Mucosa of descending colon (tissue), 3 donors: ENCODE measurements around the gene RBP4. TPM values are rescaled to one million over a fixed set of nuclear protein-coding genes. Genes with fewer than 3 reads are reported as not detected.

Experiments
- ATAC-seq: fragments of 200-7000 bp; cut with Tn5 transposase; one replicate; pipeline ENCODE4 v1.9.1; 2020; ENCODE audit warnings: mild to moderate bottlenecking, moderate library complexity
- DNase-seq, 3 donors: peaks; one replicate each; pipeline ENCODE4 v3.0.0-alpha.2; 2020
- H3K36me3 ChIP-seq: fragments of 200-600 bp; one replicate; pipeline ENCODE4 v1.8.0; 2021; ENCODE audit warnings: low read depth, mild to moderate bottlenecking
- H3K4me1 ChIP-seq: fragments of 200-600 bp; one replicate; pipeline ENCODE4 v1.8.0; 2021; ENCODE audit warnings: low read depth, mild to moderate bottlenecking
- H3K4me3 ChIP-seq: fragments of 200-600 bp; one replicate; pipeline ENCODE4 v1.8.0; 2021; ENCODE audit warnings: mild to moderate bottlenecking
- H3K9me3 ChIP-seq: fragments of 200-600 bp; one replicate; pipeline ENCODE4 v1.8.0; 2021; ENCODE audit warnings: mild to moderate bottlenecking
- intact Hi-C, 2 donors: fragments of 100-400 bp; cut with DNase I in 1 of 2; cut with micrococcal nuclease in 1 of 2; formaldehyde crosslinking; loops; one replicate each; pipeline versions ENCODE4 v1.11.0 to v1.11.1; 2022; cut with DNase I, micrococcal nuclease
- long read RNA-seq, 2 donors: library from polyadenylated mRNA; unstranded; transcript quantifications; one replicate each; pipeline ENCODE4 v2.0.0, GENCODE V29; 2019 to 2021
- total RNA-seq, 3 donors: library from RNA; stranded (reverse); fragmentation: NEBNext Ultra II Directional in 2 of 3; extraction: Animal tissue kit (Norgen Biotek cat#: 25700) in 2 of 3; gene quantifications; one replicate each; pipeline versions ENCODE4 v1.2.1 to v1.2.4, GENCODE V29; 2021 to 2023
- TF ChIP-seq, protein P1 (sequence below): fragments of 200-600 bp; IDR thresholded peaks from one replicate; pipeline ENCODE4 v1.8.0; 2022; ENCODE audit warnings: antibody characterized with exemption, mild to moderate bottlenecking
- donor health status: DM: no; HTN: no; CAD: no; lungs with moderate emphysema.
- donor health status: DM: no; HTN: no; CAD: no.
- donor health status: DM: no; HTN: yes; CAD: no.

Gene RBP4
- 1 to 10 TPM; 5.2 to 7.0 (median 6.6) TPM for total RNA-seq
- long read RNA-seq, donor 1, transcript RBP4-201 (6 exons, 1,068 nt): major isoform, 6 of 8 reads
- long read RNA-seq, donor 1, partial matches to known transcripts: 0 of 8 reads
- long read RNA-seq, donor 1, other reads (novel, unspliced or antisense): 0 of 8 reads
- long read RNA-seq, donor 2, transcript RBP4-201 (6 exons, 1,068 nt): major isoform, 20 of 20 reads
- long read RNA-seq, donor 2, partial matches to known transcripts: 0 of 20 reads
- long read RNA-seq, donor 2, other reads (novel, unspliced or antisense): 0 of 20 reads

- H3K4me3 ChIP-seq: no peak within 1 kb of the TSS
- DNase-seq: peak in 1 of 3 donors; percentile 43
- ATAC-seq: peak; percentile 70
- no peaks in the 10 kb centered on the region for H3K36me3 ChIP-seq
- no peaks in the 10 kb centered on the region for H3K9me3 ChIP-seq
- no peaks in the 10 kb centered on the region for H3K4me1 ChIP-seq
- TF ChIP-seq, protein P1, sequence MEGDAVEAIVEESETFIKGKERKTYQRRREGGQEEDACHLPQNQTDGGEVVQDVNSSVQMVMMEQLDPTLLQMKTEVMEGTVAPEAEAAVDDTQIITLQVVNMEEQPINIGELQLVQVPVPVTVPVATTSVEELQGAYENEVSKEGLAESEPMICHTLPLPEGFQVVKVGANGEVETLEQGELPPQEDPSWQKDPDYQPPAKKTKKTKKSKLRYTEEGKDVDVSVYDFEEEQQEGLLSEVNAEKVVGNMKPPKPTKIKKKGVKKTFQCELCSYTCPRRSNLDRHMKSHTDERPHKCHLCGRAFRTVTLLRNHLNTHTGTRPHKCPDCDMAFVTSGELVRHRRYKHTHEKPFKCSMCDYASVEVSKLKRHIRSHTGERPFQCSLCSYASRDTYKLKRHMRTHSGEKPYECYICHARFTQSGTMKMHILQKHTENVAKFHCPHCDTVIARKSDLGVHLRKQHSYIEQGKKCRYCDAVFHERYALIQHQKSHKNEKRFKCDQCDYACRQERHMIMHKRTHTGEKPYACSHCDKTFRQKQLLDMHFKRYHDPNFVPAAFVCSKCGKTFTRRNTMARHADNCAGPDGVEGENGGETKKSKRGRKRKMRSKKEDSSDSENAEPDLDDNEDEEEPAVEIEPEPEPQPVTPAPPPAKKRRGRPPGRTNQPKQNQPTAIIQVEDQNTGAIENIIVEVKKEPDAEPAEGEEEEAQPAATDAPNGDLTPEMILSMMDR: no peak
- intact Hi-C loops: no loop called here
Measured at GRCh38 chr10:93601146-93601773, at the start of gene RBP4. Gene RBP4, minus strand, starts transcription at chr10:93601235. Its CDS starts 207 bp downstream, at chr10:93601028.

DNA sequence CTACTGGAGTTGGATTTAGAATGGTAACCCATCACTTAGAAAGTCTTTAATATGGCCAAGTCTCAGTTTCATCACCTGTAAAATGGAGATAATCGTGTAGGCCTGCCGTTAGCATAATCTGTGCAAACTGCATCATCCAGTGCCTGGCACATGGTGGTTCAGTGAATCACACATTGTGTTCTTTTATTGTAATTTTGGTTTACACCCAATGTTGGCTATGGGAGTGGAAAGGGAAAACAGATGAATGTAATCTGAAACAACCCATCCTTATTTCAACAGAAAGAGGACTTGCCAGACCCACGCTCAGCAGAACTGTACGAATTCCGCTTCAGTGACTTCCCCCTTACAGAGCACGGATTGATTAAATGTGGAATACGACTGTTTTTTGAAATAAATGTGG lies 38.8 kb upstream of the RBP4 start:
- Histone ChIP-seq H3K9me3 (no peaks in the 10 kb centered on the region), H3K36me3 (no peaks in the 10 kb centered on the region), H3K4me3 (no peak overlapping the region), H3K4me1 (no peaks in the 10 kb centered on the region)
- DNase-seq: no peak
- intact Hi-C loops: no loop called here
- TF ChIP-seq, protein P1: no peak
- ATAC-seq: no peak

DNA sequence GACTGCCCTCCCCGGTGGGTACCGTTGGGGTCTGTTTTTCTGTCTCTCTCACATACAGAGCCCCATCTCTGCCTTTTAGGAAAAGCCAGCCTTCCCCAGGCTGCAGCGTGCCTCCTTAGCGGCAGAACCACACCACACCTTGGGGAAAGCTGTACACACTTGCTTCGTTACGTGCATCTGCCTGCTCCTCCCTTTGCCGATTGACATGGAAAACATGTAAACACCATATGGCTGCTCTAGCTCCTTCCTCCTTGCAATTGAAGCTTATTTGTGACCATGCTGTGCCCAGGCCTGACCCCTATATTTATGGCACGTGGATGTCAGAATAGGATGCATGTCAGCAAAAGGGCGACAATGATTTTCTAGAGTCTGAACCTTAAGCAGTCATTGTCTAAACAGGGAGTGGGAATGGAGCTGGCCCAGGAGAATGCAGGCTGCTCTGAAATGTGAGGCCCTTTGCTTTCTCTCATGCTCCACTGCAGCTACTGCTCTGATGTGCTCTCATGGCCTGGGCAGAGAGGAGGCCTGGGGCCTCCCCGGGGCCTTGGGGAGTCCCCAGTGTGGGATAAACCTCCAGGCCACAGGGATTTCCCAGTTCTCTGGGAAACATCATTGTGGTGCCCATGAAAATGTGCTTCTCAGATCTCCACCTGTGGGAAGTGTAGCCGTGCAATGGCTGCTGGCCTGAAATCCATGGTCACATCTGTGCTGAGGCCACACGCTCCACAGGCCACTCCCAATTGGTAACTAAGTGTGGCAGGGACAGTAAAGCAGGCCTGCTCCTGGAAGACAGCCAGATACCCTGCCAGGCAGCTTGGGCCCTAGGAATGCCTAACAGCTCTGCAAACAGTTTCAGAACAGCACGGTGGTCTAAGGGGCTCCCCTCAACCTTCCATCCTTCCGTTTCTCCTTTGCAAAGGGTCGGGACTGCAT lies 29.9 kb upstream of the RBP4 start:
- Histone ChIP-seq H3K4me1 (no peaks in the 10 kb centered on the region), H3K4me3 (no peak overlapping the region), H3K9me3 (no peaks in the 10 kb centered on the region), H3K36me3 (no peaks in the 10 kb centered on the region)
- DNase-seq: peak in 1 of 3 donors; percentile 12
- intact Hi-C loops: no loop called here
- TF ChIP-seq, protein P1: no peak
- peak; percentile 32 for ATAC-seq

DNA sequence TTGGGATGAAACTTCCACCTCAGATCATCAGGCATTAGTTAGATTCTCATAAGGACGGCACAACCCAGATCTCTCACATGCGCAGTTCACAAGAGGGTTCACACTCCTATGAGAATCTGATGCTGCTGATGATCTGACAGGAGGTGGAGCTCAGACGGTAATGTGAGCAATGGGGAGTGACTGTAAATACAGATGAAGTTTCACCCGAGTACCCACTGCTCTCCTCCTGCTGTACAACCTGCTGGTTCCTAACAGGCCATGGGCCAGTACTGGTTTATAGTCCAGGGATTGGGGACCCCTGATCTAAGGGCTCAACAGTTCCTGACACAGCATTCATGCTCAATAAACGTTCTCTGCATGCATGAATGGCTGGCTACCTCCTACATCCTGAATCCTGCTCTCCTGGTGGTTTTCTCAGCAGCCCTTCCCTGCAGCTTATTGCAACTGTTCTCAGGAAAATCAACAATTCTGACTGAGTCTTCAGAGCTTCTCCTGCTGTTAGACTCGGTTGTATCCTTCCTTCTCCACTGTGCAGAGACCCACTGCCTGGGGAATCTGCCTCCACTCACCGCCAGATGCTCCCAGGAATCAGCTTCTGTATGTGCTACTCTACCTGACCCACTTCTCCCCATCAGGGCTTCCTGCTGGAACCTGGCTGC lies 28.7 kb upstream of the RBP4 start:
- intact Hi-C loops: no loop called here
- Histone ChIP-seq H3K36me3 (no peaks in the 10 kb centered on the region), H3K4me1 (no peaks in the 10 kb centered on the region), H3K9me3 (no peaks in the 10 kb centered on the region), H3K4me3 (no peak overlapping the region)
- TF ChIP-seq, protein P1: no peak
- no peak for ATAC-seq
- no peak for DNase-seq

- ATAC-seq (no peak), DNase-seq (no peak)
- Histone ChIP-seq H3K9me3 (no peaks in the 10 kb centered on the region), H3K4me3 (no peak overlapping the region), H3K36me3 (no peaks in the 10 kb centered on the region), H3K4me1 (no peaks in the 10 kb centered on the region)
- TF ChIP-seq, protein P1: no peak
- intact Hi-C loops: no loop called here
Measured at GRCh38 chr10:93628858-93629257, 27.8 kb upstream of the RBP4 start.
